ENCODE measurements around the gene PCBD1.

GRCh38 chr10:70858759-70859158, 29.6 kb downstream of the PCBD1 start:
- TF ChIP-seq POLR2A (IDR thresholded peaks at IDR 0.05) (no peak), CTCF (IDR thresholded peaks at IDR 0.05) (no peak), POLR2AphosphoS5 (IDR thresholded peaks at IDR 0.05) (no peak)
